Heart right ventricle (tissue), 16 donors: ENCODE results near the gene RAPGEF5. TPM values are rescaled to one million over a fixed set of nuclear protein-coding genes. Genes with fewer than 3 reads are reported as not detected.

ENCODE experiments used
- ATAC-seq, 8 donors: fragments of 200-7000 bp; cut with Tn5 transposase; one replicate each; pipeline ENCODE4 v1.9.1; 2020; ENCODE audit warnings: mild to moderate bottlenecking in 8 of 8, moderate library complexity in 8 of 8, moderate number of reproducible peaks in 1 of 8
- DNase-seq, 2 donors: peaks; one replicate each; pipeline ENCODE4 v3.0.0-alpha.2; 2020
- H3K27ac ChIP-seq, 10 donors: fragments of 200-600 bp; sonication (generic) in 2 of 10; one replicate each; pipeline versions ENCODE4 v1.5.0 to v1.8.0; 2020 to 2022; ENCODE audit warnings: mild to moderate bottlenecking in 3 of 10
- H3K27me3 ChIP-seq, 7 donors: fragments of 200-600 bp; one replicate each; pipeline ENCODE4 v1.8.0; 2021 to 2022; ENCODE audit warnings: mild to moderate bottlenecking in 2 of 7
- H3K36me3 ChIP-seq, 9 donors: fragments of 200-600 bp; sonication (generic) in 1 of 9; one replicate each; pipeline versions ENCODE4 v1.5.0 to v1.8.0; 2020 to 2022; ENCODE audit warnings: mild to moderate bottlenecking in 2 of 9
- H3K4me1 ChIP-seq, 9 donors: fragments of 200-600 bp; sonication (generic) in 1 of 9; one replicate each; pipeline versions ENCODE4 v1.5.0 to v1.8.0; 2020 to 2022; ENCODE audit warnings: mild to moderate bottlenecking in 4 of 9
- H3K4me3 ChIP-seq, 10 donors: fragments of 200-600 bp; sonication (generic) in 2 of 10; one replicate each; pipeline versions ENCODE4 v1.5.0 to v1.8.0; 2020 to 2022; ENCODE audit warnings: mild to moderate bottlenecking in 7 of 10, moderate library complexity in 2 of 10
- H3K9me3 ChIP-seq, 11 donors: fragments of 200-600 bp in 10 of 11; sonication (generic) in 2 of 11; one replicate each; pipeline versions ENCODE4 v1.5.0 to v1.8.0; 2013 to 2022; ENCODE audit warnings: mild to moderate bottlenecking in 2 of 11, control low read depth in 1 of 11, moderate library complexity in 1 of 11
- CTCF ChIP-seq, 9 donors: fragments of 200-600 bp; sonication (generic) in 2 of 9; IDR thresholded peaks; one replicate each; pipeline versions ENCODE4 v1.5.0 to v1.8.0; 2021 to 2022; ENCODE audit warnings: antibody characterized with exemption in 9 of 9, mild to moderate bottlenecking in 5 of 9, moderate library complexity in 1 of 9
- WGBS, 2 donors: extraction: QIAGEN DNeasy Blood & Tissue Kit; methylation state at CpG; one replicate each; pipeline ENCODE4 v1.1.7; 2013; ENCODE audit warnings: inconsistent platforms in 1 of 2; 5-methylcytosine and 5-hydroxymethylcytosine counted together
- intact Hi-C, 10 donors: fragments of 100-400 bp; cut with DNase I; formaldehyde crosslinking; loops; one replicate each; pipeline versions ENCODE4 v1.11.1 to v1.14.2; 2022
- polyA plus RNA-seq, 2 donors: library from polyadenylated mRNA; stranded (reverse); fragments of 200-250 nt; gene quantifications; one replicate each; pipeline ENCODE4 v1.2.3, GENCODE V29; 2013
- total RNA-seq, 10 donors: library from RNA; stranded (reverse); fragmentation: NEBNext Ultra II Directional in 3 of 10; extraction: Animal tissue kit (Norgen Biotek cat#: 25700) in 3 of 10; gene quantifications; one replicate each; pipeline versions ENCODE4 v1.2.1 to v1.2.4, GENCODE V29; 2021 to 2023
- donor health status: Arrhythmogenic right ventricular cardiomyopathy.
- donor health status: ischemic (EF 13 %, LVEDD 7.1; RV severe dilation, severe dysfunction).
- donor health status: healthy with polysubstance abuse.
- donor health status: DM: no; HTN: yes; CAD: no.
- donor health status: DM: no; HTN: no; CAD: no.
- donor health status: ischemic (EF 25% LVEDD 6.9; RV normal size, moderate dysfunction).
- donor health status: ischemic (EF 25% LVEDD 5.7; RV mildly dilated, moderate dysfunction).
- donor health status: healthy.
- donor health status: DM: yes; HTN: yes; CAD: no.
- donor health status: Ischemic cardiomyopathy.
- donor health status: ischemic (EF 35%, LVEDD 5.7; RV mildly dilated, moderate dysfunction).
- donor health status: nonischemic (EF 11% LVEDD 7.7; RV severe dilation, severe dysfunction).
- donor health status: DM: yes; HTN: yes; CAD: no.
- donor health status: PGD.
- donor health status: ischemic (EF 29% LVEDD 5.4; RV normal size, mild dysfunction).
- donor health status: nonischemic (EF 23%, LVEDD 6.1; RV moderate dilation, normal function).

Gene RAPGEF5
- total and polyA plus RNA-seq, 12 donors = 4.3 to 33.3 (median 14.3) TPM

GRCh38 chr7:22269963-22270362 lies 87.0 kb downstream of the RAPGEF5 start:
- intact Hi-C loops = no loop called here
- Histone ChIP-seq H3K36me3 (no peaks in the 10 kb centered on the region), H3K27me3 (no peaks in the 10 kb centered on the region), H3K27ac (no peak overlapping the region), H3K4me1 (no peaks in the 10 kb centered on the region), H3K4me3 (no peak overlapping the region), H3K9me3 (no peaks in the 10 kb centered on the region)
- 95 to 99% methylated on average over 3 of the region's 3 CpGs for WGBS, 2 donors
- ATAC-seq = no peak
- no peak for DNase-seq
- TF ChIP-seq CTCF (IDR thresholded peaks at IDR 0.05) = no peak

DNA sequence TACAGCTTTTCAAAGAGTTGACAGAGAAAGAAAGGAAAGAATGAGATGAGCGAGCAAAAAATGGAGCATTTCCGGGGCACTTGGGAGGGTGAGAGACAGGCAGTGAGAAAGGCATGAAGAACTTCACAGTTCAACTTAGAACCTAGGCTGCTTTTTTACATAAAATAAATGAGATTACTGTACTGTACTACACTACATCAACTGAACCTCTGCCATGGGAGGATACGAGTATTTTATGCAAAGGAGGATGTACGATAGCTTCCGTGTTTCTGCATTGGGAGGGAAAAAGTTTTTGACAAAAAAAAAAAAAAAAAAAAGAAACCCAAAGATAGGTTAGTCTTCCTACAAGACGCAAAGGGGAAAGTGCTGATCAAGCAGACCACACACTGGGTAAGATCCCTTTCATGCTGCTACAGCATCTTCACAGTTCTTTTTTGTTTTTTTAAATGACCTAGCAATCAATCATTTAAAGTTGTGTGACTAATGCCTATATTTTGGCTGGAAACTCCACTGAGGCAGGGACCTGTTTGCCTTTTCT lies 88.0 kb downstream of the RAPGEF5 start:
- WGBS, 2 donors = 71 to 82% methylated on average over 6 of the region's 6 CpGs
- no peak for TF ChIP-seq CTCF (IDR thresholded peaks at IDR 0.05)
- Histone ChIP-seq H3K36me3 (no peaks in the 10 kb centered on the region), H3K9me3 (no peaks in the 10 kb centered on the region), H3K4me3 (no peak overlapping the region), H3K4me1 (no peaks in the 10 kb centered on the region), H3K27me3 (no peaks in the 10 kb centered on the region), H3K27ac (no peak overlapping the region)
- intact Hi-C loops = no loop called here
- ATAC-seq (no peak), DNase-seq (no peak)

GRCh38 chr7:22267930-22268615 lies 88.9 kb downstream of the RAPGEF5 start:
- no peak overlapping the region for H3K4me3 ChIP-seq
- intact Hi-C loops = no loop called here
- no peaks in the 10 kb centered on the region for H3K36me3 ChIP-seq
- H3K27me3 ChIP-seq = no peaks in the 10 kb centered on the region
- no peak overlapping the region for H3K27ac ChIP-seq
- no peaks in the 10 kb centered on the region for H3K9me3 ChIP-seq
- no peaks in the 10 kb centered on the region for H3K4me1 ChIP-seq
- no peak for ATAC-seq
- WGBS, 2 donors = 76 to 80% methylated on average over 4 of the region's 4 CpGs
- no peak for TF ChIP-seq CTCF (IDR thresholded peaks at IDR 0.05)
- DNase-seq = no peak

GRCh38 chr7:22262538-22262937 lies 94.4 kb downstream of the RAPGEF5 start:
- ATAC-seq = no peak
- no peak for DNase-seq
- H3K4me3 ChIP-seq = no peak overlapping the region
- WGBS, 2 donors = 93 to 94% methylated on average over 4 of the region's 4 CpGs
- peaks cover 0 to 6% (median 0%) of the 10 kb centered on the region in 11 donors for H3K9me3 ChIP-seq
- TF ChIP-seq CTCF (IDR thresholded peaks at IDR 0.05) = no peak
- H3K27ac ChIP-seq = no peak overlapping the region
- H3K36me3 ChIP-seq = no peaks in the 10 kb centered on the region
- intact Hi-C loops = no loop called here
- H3K4me1 ChIP-seq = no peaks in the 10 kb centered on the region
- H3K27me3 ChIP-seq = no peaks in the 10 kb centered on the region
